Right ventricle myocardium inferior (tissue), 1 donor: ENCODE measurements around the gene VIM. TPM values are rescaled to one million over a fixed set of nuclear protein-coding genes. Genes with fewer than 3 reads are reported as not detected.

ENCODE experiments used
- ATAC-seq: fragments of 200-7000 bp; cut with Tn5 transposase; one replicate; pipeline ENCODE4 v1.9.1; 2020; ENCODE audit warnings: mild to moderate bottlenecking, moderate library complexity
- DNase-seq: peaks from one replicate; pipeline ENCODE4 v3.0.0; 2021; ENCODE audit errors: missing footprints
- intact Hi-C: fragments of 100-400 bp; cut with DNase I; formaldehyde crosslinking; loops from one replicate; pipeline ENCODE4 v1.11.0; 2022
- long read RNA-seq: library from polyadenylated mRNA; unstranded; transcript quantifications from one replicate; pipeline ENCODE4 v2.0.0, GENCODE V29; 2021
- total RNA-seq: library from RNA; stranded (reverse); fragmentation: NEBNext Ultra II Directional; extraction: Animal tissue kit (Norgen Biotek cat#: 25700); gene quantifications from one replicate; pipeline ENCODE4 v1.2.1, GENCODE V29; 2021
- donor health status: DM: no; HTN: yes; CAD: no; lungs with severe emphysema.

VIM gene
- 447 TPM for total RNA-seq
- long read RNA-seq, transcript VIM-201 (9 exons, 1,868 nt) = major isoform, 380 of 388 reads
- long read RNA-seq, partial matches to known transcripts = 4 of 388 reads
- long read RNA-seq, other reads (novel, unspliced or antisense) = 4 of 388 reads

DNA sequence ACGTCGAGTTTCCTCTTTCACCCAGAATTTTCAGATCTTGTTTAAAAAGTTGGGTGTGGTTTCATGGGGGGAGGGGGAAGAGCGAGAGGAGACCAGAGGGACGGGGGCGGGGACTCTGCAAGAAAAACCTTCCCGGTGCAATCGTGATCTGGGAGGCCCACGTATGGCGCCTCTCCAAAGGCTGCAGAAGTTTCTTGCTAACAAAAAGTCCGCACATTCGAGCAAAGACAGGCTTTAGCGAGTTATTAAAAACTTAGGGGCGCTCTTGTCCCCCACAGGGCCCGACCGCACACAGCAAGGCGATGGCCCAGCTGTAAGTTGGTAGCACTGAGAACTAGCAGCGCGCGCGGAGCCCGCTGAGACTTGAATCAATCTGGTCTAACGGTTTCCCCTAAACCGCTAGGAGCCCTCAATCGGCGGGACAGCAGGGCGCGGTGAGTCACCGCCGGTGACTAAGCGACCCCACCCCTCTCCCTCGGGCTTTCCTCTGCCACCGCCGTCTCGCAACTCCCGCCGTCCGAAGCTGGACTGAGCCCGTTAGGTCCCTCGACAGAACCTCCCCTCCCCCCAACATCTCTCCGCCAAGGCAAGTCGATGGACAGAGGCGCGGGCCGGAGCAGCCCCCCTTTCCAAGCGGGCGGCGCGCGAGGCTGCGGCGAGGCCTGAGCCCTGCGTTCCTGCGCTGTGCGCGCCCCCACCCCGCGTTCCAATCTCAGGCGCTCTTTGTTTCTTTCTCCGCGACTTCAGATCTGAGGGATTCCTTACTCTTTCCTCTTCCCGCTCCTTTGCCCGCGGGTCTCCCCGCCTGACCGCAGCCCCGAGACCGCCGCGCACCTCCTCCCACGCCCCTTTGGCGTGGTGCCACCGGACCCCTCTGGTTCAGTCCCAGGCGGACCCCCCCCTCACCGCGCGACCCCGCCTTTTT, at the start of gene VIM:
TSS of gene VIM (plus strand) at position 151 of the 925 bp plus-strand sequence. CDS start 1,182 bp downstream, outside the sequence.
- intact Hi-C loops = loop anchor here (2.0 to 5.0 kb wide), 3 partner anchors 28 to 338 kb away; partner anchors contain the start of gene TRDMT1
- ATAC-seq (peak; percentile 81), DNase-seq (peak; percentile 92)

GRCh38 chr10:17179002-17179401, 49.0 kb upstream of the VIM start:
- intact Hi-C loops = no loop called here
- DNase-seq = no peak
- no peak for ATAC-seq

DNA sequence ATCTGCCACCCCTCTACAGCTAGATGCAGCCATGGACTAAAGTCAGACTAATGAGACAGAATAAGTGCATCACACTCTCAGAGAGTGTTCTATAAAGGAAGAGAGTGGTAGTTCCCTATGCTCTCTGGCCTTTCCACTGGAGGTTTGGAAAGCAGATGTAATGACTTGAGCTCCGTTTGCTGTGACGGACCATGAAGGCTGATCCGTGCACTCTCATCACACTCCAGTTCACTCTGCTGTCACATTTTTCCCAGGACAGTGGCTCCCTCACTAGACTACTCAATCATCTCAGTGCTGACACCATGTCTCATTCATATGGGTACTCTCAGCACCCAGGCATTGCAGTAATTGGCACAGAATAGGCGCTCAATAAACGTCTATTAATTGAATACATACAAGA, 46.9 kb upstream of the VIM start:
- intact Hi-C loops = no loop called here
- ATAC-seq (no peak), DNase-seq (no peak)

- no peak for DNase-seq
- no peak for ATAC-seq
- intact Hi-C loops = no loop called here
Measured at GRCh38 chr10:17181751-17182150, 46.3 kb upstream of the VIM start.

DNA sequence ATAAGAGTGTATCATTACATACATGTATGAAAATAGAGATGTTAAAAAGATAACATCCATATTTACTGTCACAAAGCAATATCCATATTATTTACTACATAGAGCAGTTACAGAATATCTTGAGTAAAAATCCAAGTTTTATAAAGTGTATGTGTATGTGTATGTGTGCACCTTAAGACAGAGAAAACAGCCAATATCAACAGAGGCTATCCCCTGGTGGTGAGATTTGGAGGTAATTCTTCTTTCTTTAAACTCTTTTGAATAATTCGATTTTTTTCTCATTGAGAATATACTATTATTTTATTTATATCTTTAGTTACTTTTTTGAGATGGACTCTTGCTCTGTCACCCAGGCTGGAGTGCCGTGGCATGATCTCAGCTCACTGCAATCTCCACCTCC, 44.9 kb upstream of the VIM start:
- DNase-seq = no peak
- ATAC-seq = no peak
- intact Hi-C loops = no loop called here

DNA sequence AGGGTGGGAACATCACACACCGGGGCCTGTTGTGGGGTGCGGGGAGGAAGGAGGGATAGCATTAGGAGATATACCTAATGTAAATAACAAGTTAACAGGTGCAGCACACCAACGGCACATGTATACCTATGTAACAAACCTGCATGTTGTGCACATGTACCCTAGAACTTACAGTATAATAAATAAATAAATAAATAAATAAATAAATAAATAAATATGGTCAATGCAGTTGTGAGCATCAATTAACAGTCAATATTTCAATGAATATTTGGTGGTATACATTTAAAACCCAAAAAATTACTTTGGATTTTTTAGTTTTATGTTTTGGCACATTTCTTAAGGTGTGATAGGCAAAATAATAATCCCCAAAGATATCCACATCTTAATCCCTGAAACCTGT, 42.2 kb upstream of the VIM start:
- intact Hi-C loops = no loop called here
- DNase-seq (no peak), ATAC-seq (no peak)

DNA sequence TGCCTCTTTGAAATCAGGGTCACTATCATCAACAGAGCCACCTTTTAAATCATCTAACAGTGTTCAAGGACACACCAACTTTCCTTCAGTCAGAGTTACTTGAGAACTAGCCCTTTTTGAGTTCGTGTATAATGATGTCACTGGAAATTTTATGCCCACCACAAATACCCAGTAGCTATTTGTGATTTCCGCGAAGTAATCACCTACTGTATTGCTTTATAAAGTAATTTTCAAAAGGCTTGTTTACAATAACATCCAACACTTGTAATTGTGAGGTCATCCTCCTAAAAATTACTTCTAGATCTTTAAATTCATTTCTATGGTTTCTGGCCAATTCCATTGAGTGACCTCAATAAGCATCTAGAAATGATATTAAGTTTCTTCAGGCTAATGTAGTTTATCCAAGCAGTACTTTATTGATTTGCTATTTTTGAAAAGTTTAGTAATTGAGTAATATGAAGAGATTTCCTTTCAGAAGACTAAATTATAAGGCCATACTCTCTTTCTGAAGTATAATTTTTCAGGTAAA, 39.3 kb upstream of the VIM start:
- intact Hi-C loops = no loop called here
- DNase-seq = no peak
- no peak for ATAC-seq

DNA sequence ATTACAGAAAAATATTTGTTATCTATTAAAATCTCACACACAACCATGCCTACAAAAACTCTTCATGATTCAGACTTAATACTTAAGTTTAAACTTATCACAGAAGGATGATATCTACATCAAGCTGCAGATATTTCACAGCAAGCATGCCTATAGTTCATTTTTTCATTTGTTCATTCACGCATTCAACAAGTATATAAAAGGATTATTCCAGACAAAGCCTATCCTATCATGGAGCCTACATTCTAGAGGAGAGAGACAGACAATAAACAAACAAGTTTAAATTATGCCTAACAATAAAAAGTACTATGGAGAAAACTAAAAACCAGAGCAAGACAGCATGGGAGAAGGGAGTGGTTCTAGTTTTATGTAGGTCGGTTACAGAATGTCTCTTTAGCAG, 37.4 kb upstream of the VIM start:
- ATAC-seq = no peak
- DNase-seq = no peak
- intact Hi-C loops = no loop called here

- DNase-seq = no peak
- intact Hi-C loops = no loop called here
- no peak for ATAC-seq
Measured at GRCh38 chr10:17195083-17195482, 33.0 kb upstream of the VIM start.

GRCh38 chr10:17196045-17196444, 32.0 kb upstream of the VIM start:
- intact Hi-C loops = no loop called here

DNA sequence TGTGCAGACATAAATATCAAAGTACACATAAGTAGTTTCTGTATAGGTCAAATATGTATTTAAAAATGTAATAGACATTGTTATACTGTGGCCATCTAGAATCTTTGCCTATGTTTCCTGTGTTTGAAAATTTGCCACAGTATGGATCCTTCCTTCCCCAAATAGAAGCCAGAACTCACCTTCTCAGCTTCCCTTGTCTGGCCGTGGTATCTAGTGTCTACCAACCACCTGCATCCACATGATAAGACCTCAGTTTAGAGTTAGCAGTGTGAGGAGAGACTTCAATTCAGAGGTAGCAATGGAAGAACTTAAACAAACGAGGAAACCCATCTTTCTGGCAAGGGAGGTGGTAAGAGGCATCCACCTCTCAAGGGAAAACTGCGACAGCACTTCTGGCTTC, 31.5 kb upstream of the VIM start:
- intact Hi-C loops = no loop called here
- ATAC-seq (no peak), DNase-seq (no peak)

More at GRCh38 chr10:17196045-17196444, 32.0 kb upstream of the VIM start:
- DNase-seq = no peak
- no peak for ATAC-seq

- DNase-seq (no peak), ATAC-seq (no peak)
- intact Hi-C loops = no loop called here
Measured at GRCh38 chr10:17199351-17199804, 28.7 kb upstream of the VIM start.

DNA sequence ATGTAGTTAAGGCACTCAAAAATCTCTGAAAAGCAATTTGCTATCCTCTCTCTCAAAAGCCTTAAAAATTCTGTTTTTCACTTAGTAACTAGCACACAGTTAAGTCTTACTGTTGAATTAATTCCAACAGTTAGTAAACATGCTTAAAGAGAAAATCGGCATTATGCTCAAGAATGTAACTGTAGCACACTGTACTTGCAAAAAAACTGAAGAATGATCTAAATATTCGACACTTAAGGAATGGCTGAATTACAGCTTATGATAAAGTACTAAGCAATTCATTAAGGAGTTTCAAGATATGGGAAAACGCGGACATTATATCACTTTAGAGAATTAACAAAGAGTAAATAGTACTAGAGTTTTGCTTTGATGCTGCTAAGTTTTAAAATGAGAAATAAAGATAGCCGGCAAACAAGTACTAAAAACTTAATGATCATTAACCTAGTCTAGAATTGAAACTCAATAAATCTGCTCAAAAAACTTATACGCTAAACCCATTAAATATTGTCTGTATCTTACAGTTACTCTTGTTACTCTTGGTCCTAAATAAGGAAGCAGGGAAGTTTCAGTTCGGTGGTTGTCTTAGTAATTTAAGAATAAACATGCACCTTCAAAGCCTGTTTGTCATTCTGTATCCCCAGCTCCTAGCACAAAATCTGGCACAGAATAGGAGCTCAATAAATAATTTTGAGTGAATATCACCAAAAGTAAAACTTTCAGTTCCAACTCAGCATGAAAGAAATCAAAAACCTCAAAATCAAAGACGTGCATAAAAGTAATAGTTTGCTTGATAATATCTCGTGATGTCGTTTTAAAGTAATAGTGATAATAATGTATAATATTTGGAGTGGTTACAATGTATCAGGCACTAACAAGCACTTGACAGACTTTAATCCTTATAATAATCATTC, 27.8 kb upstream of the VIM start:
- DNase-seq (no peak), ATAC-seq (no peak)
- intact Hi-C loops = loop anchor here (2.0 kb wide), 1 partner anchor 29 kb away; the partner anchor contains the start of gene VIM

GRCh38 chr10:17200912-17201793, 26.9 kb upstream of the VIM start, which contains the start of gene TRDMT1:
Gene TRDMT1, minus strand, starts transcription at chr10:17201672. Its CDS starts 38 bp downstream, at chr10:17201634.
- ATAC-seq (peak; percentile 100), DNase-seq (peak; percentile 94)
- intact Hi-C loops = loop anchor here (2.0 kb wide), 1 partner anchor 28 kb away; the partner anchor contains the start of gene VIM

DNA sequence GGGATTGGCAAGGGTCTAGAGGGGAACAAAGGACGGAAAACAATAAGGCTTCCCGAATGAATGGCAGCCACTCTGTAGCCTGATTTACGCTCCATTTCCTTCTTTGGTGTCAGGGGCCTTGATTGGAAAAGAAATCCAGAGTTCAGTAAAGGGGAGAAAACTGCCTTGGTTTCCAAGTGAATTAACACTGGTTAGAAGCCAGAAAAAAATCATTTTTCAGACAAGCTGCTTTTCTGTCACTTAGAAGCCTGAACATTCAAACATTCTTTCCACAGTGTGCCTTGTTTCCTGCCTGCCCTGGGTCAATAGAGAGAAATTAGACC, 26.3 kb upstream of the VIM start:
- intact Hi-C loops = loop anchor here (2.0 kb wide), 1 partner anchor 27 kb away; the partner anchor contains the start of gene VIM
- ATAC-seq = no peak

DNA sequence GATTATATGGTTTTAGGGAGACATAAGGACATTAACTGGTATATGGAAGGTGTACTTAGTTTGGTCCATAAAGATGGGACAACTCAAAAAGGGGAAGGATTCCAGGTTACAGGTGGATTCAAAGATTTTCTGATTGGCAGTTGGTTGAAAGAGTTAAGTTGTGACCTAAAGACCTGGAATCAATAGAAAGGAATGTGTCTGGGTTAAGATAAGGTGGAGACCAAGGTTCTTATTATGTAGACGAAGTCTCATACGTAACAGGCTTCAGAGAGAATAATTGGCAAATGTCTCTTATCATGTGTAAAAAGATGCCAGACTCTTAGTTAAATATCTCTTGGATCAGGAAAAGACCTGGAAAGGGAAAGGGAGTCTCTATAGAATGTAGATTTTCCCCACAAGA, 25.5 kb upstream of the VIM start:
- intact Hi-C loops = no loop called here
- ATAC-seq (no peak), DNase-seq (no peak)

More for the DNA sequence above, 26.3 kb upstream of the VIM start:
- DNase-seq = no peak

GRCh38 chr10:17202999-17203398, 25.0 kb upstream of the VIM start:
- no peak for ATAC-seq
- DNase-seq = no peak
- intact Hi-C loops = no loop called here

DNA sequence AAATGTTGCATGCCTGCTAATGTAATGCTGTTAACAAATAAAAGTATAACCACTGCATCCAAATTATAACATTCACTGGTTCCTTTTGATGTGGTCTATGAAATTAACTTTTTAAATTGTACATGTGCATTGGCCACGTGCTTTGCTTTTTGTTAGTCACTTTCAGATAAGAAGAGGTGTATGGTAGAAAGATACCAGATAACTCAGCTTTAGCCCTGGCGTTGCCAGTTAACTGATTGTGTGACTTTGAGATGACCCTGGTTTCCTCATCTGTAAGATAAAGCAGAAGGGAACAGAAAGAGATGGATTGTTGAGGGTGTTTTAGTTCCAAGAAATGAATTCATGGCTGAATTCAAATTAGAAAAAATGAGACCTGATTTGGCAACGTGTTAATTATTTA, 24.6 kb upstream of the VIM start:
- ATAC-seq (no peak), DNase-seq (no peak)
- intact Hi-C loops = no loop called here
